Stimulated activated naive CD8-positive, alpha-beta T cell treated with anti-CD3 and anti-CD28 coated beads, Interleukin-15, Interleukin-2, amounts not matched to agents 100 ng/mL and 50 ng/mL, for 24 hours (primary cell): ENCODE results near the gene SEMA6B.

Experiments
- H3K27ac Mint-ChIP-seq: one replicate; pipeline ENCODE4 v1.8.0; 2021; ENCODE audit warnings: mild to moderate bottlenecking, mixed read lengths
- H3K27me3 Mint-ChIP-seq: one replicate; pipeline ENCODE4 v1.8.0; 2021; ENCODE audit warnings: mixed read lengths
- H3K36me3 Mint-ChIP-seq: one replicate; pipeline ENCODE4 v1.8.0; 2021; ENCODE audit warnings: low read depth, mixed read lengths
- H3K4me1 Mint-ChIP-seq: one replicate; pipeline ENCODE4 v1.8.0; 2021; ENCODE audit warnings: low read depth, mixed read lengths
- H3K4me3 Mint-ChIP-seq: one replicate; pipeline ENCODE4 v1.8.0; 2021; ENCODE audit warnings: mild to moderate bottlenecking, mixed read lengths
- H3K9me3 Mint-ChIP-seq: one replicate; pipeline ENCODE4 v1.8.0; 2021; ENCODE audit warnings: mixed read lengths

The SEMA6B gene

DNA sequence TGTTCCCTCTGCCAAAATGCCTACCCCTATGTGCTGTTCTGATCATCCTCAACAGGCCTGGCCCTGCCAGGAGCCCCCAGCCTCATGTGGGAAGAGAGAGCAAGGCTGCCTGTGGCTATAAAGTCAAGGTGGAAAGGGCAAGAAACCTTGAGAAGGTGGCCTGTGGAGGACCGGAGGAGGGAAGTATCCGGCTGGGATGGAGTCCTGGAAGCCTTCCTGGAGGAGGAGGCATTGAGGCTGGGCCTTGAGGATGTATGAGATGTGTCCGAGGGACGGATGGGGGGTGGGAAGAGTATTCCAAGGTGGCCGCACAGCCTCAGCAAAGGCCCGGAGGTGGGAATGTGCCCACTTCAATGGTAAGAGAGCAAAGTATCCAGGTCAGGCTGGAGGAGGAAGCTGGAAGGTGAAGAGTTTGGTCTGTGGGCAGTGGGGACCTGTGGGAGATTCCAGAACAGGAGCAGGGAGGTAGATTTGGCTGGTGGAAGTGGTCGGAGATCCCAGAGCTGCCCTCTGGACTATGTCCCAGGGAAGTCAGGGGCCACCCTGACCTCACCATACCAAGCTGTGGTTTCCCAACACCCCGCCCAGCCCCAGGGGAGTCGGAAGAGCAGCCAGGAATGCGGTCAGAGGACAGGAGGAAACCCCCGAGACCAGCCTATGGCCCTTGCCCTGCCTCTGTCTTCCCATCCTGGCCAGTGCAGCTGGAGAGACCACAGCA, 38.2 kb downstream of the SEMA6B start:
- Mint-ChIP-seq H3K27me3 (peaks cover 4% of the 10 kb centered on the region), H3K4me1 (no peaks in the 10 kb centered on the region), H3K9me3 (no peaks in the 10 kb centered on the region), H3K27ac (no peak overlapping the region), H3K4me3 (no peak overlapping the region), H3K36me3 (no peaks in the 10 kb centered on the region)

DNA sequence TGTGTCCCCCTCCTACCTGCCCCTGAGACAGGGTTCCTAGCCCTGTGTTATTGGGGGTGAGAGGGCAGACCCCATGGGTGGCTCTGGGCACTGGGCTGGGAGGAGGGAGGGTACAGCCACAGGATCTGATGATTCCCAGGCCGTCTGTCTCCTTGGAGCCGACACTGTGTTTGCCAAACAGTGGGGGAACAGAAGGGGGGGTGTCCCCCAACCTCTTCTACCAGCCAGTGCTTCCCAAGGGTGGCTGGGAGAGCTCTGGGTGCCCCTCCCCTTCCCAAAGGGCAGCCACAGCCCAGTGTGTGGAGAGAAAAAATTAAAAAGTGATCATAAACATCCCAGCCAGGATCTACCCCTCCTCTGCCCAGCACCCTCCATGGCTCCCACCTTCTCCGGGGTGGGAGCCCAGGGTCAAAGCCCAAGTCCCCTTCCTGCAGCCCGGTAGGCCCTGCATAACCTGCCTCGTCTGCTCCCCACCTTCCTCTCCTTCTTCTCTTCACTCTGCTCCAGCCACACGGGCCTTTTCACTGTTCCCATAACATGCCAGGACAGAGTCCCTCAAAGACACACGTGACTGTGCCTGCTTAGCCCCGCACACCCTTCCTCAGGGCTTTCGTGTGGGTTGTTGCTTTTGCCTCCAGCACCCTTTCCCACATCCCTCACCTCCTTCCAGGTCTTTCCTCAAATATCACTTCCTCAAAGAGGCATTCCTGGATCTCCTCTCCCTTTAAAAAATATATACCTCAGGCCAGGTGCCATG, 39.8 kb downstream of the SEMA6B start:
- Mint-ChIP-seq H3K27me3 (peaks cover 4% of the 10 kb centered on the region), H3K9me3 (no peaks in the 10 kb centered on the region), H3K4me1 (no peaks in the 10 kb centered on the region), H3K4me3 (no peak overlapping the region), H3K27ac (no peak overlapping the region), H3K36me3 (no peaks in the 10 kb centered on the region)

DNA sequence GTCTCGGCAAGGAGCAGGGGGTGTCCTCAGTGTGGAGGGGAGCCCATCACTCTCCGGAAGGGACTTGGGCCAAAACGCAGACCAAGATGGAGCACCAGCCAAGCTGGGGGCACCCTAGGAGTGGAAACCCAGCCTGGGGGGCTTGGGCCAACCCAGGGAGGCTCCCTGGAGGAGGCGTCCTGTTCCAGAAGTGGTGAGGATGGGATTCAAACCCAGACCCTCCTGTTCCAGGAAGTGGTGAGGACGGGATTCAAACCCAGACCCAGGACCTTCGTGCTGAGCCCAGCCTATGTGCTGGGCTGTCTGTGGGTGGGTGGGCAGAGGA, 40.4 kb downstream of the SEMA6B start:
- H3K27me3 Mint-ChIP-seq: peaks cover 4% of the 10 kb centered on the region
- no peak overlapping the region for H3K27ac Mint-ChIP-seq
- no peaks in the 10 kb centered on the region for H3K4me1 Mint-ChIP-seq
- H3K36me3 Mint-ChIP-seq: no peaks in the 10 kb centered on the region
- H3K9me3 Mint-ChIP-seq: no peaks in the 10 kb centered on the region
- H3K4me3 Mint-ChIP-seq: no peak overlapping the region

DNA sequence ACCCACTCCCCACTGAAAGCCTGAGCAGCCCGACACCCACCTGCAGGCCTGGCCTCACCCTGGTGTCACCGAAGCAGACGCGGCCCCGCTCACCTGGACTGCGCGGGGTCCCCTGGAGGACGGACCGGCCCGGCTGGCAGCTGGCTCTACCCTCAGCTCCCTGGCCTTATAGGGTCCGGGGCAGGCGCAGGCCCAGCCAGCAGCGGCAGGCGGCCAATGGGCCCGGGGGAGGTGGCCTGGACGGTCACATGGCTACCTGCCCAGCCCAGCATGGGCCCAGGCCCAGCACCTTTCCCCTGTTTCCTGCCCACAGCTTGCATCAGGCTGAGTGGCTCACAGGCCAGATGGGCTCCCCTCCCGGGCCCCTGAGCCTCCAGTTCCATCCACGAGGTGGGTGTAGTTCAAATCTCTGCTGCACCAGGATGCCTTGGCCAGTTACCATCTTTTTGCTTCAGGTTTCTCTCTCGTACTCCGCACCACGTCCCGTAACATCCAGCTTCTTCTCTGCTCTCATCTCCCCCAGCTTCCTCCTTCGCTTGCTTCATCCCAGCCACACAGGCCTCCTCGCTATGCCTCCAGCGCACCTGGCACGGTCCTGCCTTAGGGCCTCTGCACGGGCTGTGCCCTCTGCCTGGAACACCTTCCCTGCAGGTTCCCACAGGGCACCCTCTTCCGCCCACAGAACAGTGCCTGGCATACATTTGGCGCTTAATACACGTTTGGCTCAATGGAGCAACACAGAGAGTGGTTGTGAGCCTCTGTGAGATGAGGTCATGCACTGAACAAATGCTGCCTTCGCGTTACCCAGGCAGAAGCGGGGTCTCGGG, 40.9 kb downstream of the SEMA6B start, which contains the start of gene PLIN4:
Gene PLIN4, minus strand, starts transcription at position 142 of the 827 bp plus-strand sequence. CDS start 214 bp downstream, outside the sequence.
- Mint-ChIP-seq H3K4me1 (no peaks in the 10 kb centered on the region), H3K4me3 (no peak within 1 kb of the TSS), H3K27ac (no peak within 1 kb of the TSS), H3K9me3 (no peaks in the 10 kb centered on the region), H3K36me3 (no peaks in the 10 kb centered on the region), H3K27me3 (peaks cover 4% of the 10 kb centered on the region)

DNA sequence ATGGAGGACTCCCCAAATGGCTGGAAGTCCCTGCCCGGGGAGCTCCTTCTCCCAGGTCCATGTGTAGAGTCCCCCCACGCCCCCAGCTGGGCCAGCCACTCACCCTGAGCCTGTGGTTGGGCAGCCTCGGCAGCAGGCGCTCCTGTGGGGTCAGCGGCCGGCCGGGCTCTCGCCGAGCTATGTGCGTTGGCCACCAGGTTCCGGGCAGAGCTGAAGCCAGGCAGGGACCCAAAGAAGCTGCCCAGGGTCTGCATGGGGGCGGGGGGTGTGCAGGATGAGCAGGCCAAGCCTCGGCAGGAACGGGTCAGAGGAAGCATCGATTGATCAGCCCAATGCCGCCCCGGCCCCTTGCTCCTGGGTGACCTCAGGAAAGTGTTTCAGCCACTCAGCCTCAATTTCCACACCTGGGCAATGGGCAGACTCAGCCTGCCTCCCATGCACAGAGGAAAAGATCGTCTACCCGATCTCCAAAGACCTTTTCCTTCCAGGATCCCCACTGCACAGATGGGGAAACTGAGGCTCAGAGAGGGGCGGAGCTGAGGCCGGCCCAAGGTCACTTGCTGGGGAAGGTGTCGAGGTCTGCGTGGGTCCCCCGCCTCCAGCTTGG, 41.9 kb downstream of the SEMA6B start:
- Mint-ChIP-seq H3K36me3 (no peaks in the 10 kb centered on the region), H3K27ac (no peak overlapping the region), H3K27me3 (peaks cover 4% of the 10 kb centered on the region)

DNA sequence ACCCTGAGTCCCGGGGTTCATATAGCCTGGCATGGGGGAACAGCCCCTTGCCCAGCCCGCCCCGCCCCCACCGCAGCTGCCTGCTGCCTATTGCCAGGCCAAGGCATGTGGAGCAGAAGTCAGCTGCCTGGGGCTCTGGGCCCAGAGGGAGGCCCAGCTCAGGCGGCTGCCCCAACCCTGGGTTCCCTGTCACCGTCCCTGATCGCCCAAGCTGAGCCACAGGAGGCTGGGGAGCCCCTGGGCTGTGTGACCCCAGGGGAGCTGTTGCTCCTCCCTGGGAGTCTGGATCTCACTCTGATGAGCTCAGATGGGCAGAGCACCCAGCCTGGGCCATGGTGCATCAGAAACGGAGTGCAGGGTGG, 42.6 kb downstream of the SEMA6B start:
- no peak overlapping the region for H3K4me3 Mint-ChIP-seq
- H3K9me3 Mint-ChIP-seq: no peaks in the 10 kb centered on the region
- no peaks in the 10 kb centered on the region for H3K4me1 Mint-ChIP-seq
- H3K27me3 Mint-ChIP-seq: peaks cover 4% of the 10 kb centered on the region
- H3K36me3 Mint-ChIP-seq: no peaks in the 10 kb centered on the region
- no peak overlapping the region for H3K27ac Mint-ChIP-seq

More for the DNA sequence above, 41.9 kb downstream of the SEMA6B start:
- H3K9me3 Mint-ChIP-seq: no peaks in the 10 kb centered on the region
- H3K4me3 Mint-ChIP-seq: no peak overlapping the region
- H3K4me1 Mint-ChIP-seq: no peaks in the 10 kb centered on the region

DNA sequence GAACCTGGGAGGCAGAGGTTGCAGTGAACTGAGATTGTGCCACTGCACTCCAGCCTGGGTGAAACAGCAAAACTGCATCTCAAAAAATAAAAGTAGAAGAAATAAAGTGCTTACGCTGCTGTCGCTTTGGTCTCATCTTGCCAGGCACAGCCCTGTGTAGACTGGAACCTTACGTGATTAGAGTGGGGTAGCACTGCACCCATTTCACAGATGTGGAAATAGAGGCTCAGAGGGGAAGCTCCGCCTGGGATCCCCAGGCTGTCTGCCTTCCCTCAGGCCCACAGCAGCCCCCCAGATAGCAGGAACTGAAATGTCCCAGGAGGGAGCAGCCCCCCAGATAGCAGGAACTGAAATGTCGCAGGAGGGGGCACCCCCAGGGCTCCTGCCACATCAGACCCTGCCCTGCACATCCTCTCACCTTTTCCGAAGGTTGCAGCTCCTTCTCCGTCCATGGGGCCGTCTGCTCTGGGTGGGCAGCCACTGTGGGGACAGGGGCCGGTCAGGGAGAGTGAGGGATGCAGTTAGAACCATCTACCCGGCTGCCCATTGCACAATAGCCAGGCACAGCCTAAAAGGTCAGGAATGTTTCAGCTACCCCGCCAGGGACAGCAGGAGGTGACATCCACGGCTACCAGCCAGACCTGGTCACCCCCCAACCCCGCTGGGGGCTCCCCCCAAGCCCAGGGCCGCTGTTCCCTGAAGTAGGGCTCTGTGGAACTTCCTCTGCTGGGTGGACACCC, 43.1 kb downstream of the SEMA6B start:
- H3K4me1 Mint-ChIP-seq: no peaks in the 10 kb centered on the region
- H3K27ac Mint-ChIP-seq: no peak overlapping the region
- H3K9me3 Mint-ChIP-seq: no peaks in the 10 kb centered on the region
- H3K36me3 Mint-ChIP-seq: no peaks in the 10 kb centered on the region
- H3K27me3 Mint-ChIP-seq: peaks cover 4% of the 10 kb centered on the region
- H3K4me3 Mint-ChIP-seq: no peak overlapping the region

DNA sequence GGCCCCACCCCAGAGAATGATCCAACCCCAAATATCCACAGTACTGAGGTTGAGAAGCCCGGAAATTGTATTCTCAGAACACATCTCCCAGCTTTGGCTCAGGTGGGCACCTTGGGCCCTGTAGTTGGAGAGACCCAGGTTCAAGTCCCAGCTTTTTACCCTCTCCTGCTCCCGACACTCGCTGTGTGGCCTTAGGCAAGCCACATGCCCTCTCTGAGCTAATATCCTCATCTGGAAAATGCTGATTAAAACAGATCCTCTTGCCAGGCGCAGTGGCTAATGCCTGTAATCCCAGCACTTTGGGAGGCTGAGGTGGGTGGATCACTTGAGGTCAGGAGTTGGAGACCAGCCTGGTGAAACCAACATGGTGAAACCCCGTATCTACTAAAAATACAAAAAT, 43.8 kb downstream of the SEMA6B start:
- no peaks in the 10 kb centered on the region for H3K4me1 Mint-ChIP-seq
- no peak overlapping the region for H3K27ac Mint-ChIP-seq
- no peak overlapping the region for H3K4me3 Mint-ChIP-seq
- peaks cover 4% of the 10 kb centered on the region for H3K27me3 Mint-ChIP-seq
- H3K9me3 Mint-ChIP-seq: no peaks in the 10 kb centered on the region
- H3K36me3 Mint-ChIP-seq: no peaks in the 10 kb centered on the region

DNA sequence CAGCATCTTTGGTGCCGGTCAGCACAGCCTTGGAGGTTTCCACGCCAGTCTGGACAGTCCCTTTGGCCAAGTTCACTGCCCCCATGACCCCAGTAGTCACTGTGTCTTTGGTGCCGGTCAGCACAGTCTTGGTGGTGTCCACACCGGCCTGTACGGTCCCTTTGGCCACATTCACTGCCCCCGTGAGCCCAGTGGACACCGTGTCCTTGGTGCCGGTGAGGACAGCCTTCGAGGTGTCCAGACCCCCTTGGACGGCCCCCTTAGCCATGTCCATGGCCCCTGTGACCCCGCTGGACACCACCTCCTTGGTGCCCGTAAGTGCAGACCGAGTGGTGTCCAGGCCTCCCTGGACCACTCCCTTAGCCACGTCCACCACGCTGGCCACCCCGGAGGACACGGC, 46.2 kb downstream of the SEMA6B start:
- H3K27me3 Mint-ChIP-seq: no peaks in the 10 kb centered on the region
- no peaks in the 10 kb centered on the region for H3K4me1 Mint-ChIP-seq
- H3K9me3 Mint-ChIP-seq: no peaks in the 10 kb centered on the region
- no peaks in the 10 kb centered on the region for H3K36me3 Mint-ChIP-seq
- H3K4me3 Mint-ChIP-seq: no peak overlapping the region
- H3K27ac Mint-ChIP-seq: no peak overlapping the region

DNA sequence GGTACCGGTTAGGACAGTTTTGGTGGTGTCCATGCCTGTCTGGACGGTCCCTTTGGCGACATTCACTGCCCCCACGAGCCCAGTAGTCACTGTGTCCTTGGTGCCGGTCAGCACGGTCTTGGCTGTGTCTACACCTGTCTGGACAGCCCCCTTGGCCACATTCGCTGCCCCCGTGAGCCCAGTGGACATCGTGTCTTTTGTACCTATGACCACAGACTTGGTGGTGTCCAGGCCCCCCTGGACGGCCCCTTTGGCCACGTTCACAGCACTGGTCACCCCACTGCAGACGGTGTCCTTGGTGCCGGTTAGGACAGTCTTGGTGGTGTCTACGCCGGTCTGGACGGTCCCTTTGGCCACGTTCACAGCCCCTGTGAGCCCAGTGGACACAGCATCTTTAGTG, 47.4 kb downstream of the SEMA6B start:
- no peaks in the 10 kb centered on the region for H3K27me3 Mint-ChIP-seq
- H3K4me1 Mint-ChIP-seq: no peaks in the 10 kb centered on the region
- no peak overlapping the region for H3K4me3 Mint-ChIP-seq
- H3K36me3 Mint-ChIP-seq: no peaks in the 10 kb centered on the region
- H3K9me3 Mint-ChIP-seq: no peaks in the 10 kb centered on the region
- no peak overlapping the region for H3K27ac Mint-ChIP-seq

DNA sequence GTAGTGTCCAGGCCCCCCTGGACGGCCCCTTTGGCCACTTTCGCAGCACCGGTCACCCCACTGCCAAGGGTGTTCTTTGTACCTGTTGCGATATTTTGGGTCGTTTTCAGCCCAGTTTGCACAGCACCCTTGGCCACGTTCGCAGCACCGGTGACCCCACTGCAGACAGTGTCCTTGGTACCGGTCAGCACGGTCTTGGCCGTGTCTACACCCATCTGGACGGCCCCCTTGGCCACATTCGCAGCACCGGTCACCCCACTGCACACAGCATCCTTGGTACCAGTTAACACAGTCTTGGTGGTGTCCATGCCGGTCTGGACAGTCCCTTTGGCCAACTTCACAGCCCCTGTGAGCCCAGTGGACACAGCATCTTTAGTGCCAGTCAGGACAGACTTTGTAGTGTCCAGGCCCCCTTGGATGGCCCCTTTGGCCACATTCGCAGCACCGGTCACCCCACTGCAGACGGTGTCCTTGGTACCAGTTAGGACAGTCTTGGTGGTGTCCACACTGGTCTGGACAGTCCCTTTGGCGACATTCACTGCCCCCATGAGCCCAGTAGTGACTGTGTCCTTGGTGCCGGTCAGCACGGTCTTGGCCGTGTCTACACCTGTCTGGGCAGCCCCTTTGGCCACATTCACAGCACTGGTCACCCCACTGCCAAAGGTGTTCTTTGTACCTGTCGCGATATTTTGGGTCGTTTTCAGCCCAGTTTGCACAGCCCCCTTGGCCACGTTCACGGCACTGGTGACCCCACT, 48.0 kb downstream of the SEMA6B start:
- H3K27ac Mint-ChIP-seq: no peak overlapping the region
- H3K27me3 Mint-ChIP-seq: no peaks in the 10 kb centered on the region
- H3K9me3 Mint-ChIP-seq: no peaks in the 10 kb centered on the region
- H3K4me1 Mint-ChIP-seq: peaks cover 4% of the 10 kb centered on the region
- H3K4me3 Mint-ChIP-seq: no peak overlapping the region
- H3K36me3 Mint-ChIP-seq: no peaks in the 10 kb centered on the region

DNA sequence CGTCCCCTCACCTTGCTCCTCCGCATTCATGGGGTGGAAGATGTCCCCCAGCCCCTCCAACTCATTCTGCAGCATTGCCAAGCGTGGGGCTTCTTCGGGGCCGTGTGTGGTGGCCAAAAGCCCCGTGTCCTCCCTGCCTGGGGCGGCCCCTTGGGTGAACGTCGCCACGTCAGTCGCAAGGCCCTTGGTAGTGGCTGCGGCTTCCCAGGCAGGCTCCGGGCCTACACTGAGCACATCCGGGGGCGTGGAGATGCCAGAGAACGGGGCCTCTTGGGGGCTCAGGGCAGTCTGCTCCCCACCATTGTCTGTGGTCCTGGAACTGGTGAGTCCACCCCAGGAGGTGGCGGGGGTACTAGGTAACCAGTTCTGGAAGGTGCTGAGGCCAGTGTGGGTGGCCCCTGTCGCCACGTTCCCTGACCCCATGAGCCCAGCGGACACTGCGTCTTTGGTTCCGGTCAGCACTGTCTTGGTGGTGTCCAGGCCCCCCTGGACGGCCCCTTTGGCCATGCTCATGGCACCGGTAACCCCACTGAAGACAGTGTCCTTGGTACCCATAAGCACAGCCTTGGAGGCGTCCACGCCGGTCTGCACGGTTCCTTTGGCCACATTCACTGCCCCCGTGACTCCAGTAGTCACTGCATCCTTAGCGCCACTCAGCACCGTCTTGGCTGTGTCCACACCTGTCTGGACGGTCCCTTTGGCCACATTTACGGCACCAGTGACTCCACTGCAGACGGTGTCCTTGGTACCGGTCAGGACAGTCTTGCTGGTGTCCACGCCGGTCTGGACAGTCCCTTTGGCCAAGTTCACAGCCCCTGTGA, 48.8 kb downstream of the SEMA6B start:
- H3K36me3 Mint-ChIP-seq: peaks cover 8% of the 10 kb centered on the region
- peaks cover 10% of the 10 kb centered on the region for H3K4me1 Mint-ChIP-seq
- H3K9me3 Mint-ChIP-seq: no peaks in the 10 kb centered on the region
- H3K27me3 Mint-ChIP-seq: no peaks in the 10 kb centered on the region
- H3K27ac Mint-ChIP-seq: no peak overlapping the region
- H3K4me3 Mint-ChIP-seq: no peak overlapping the region

DNA sequence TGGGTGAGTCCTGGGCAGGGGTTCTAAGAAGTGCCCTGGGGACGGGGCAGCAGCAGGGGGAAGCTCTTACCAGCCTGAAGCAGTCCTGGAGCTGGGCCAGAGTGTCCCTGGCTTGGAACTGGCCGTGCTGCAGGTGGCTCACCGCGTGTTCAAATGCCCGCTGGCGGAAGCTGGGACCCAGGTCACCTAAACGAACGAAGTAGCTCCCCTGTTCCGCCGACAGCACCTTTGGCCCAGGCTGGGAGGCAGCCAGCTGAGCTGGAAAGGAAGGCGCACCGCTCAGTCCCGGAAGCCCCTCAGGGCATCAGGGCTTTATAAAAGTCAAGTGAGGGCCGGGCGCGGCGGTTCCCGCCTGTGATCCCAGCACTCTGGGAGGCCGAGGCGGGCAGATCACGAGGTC, 50.8 kb downstream of the SEMA6B start:
- no peak overlapping the region for H3K27ac Mint-ChIP-seq
- peaks cover 11% of the 10 kb centered on the region for H3K36me3 Mint-ChIP-seq
- no peaks in the 10 kb centered on the region for H3K27me3 Mint-ChIP-seq
- no peaks in the 10 kb centered on the region for H3K9me3 Mint-ChIP-seq
- no peak overlapping the region for H3K4me3 Mint-ChIP-seq
- peaks cover 10% of the 10 kb centered on the region for H3K4me1 Mint-ChIP-seq
